ENCODE results near the gene DRC1.

DRC1 gene

DNA sequence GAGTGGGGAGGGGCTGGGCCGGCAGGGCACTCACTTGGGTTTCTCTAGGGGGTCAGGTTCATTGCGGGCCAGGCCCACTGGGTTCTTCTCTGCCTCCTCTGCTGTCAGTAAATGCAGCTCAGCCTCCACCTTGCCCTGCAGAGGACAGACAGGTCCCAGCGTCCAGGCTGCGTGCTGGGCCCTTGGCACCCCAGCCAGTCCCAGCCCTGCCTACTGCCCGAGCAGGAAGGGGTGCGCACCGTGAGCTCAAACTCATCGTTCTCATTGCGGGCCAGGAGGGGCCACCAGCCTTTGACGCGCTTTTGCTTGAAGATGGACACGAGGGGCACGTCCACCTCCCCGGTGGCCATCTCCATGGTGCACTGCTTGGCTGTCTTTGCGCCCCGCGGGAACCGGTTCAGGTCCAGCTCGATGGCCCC, 58.9 kb downstream of the DRC1 start:
- H3K36me3 ChIP-seq: no peaks in the 10 kb centered on the region
- peaks cover 24% of the 10 kb centered on the region for H3K4me1 ChIP-seq
- H3K4me3 ChIP-seq: no peak overlapping the region
- H4K20me1 ChIP-seq: no peaks in the 10 kb centered on the region
- H3K27ac ChIP-seq: no peak overlapping the region
- no peak overlapping the region for H3K4me2 ChIP-seq
- H3K9ac ChIP-seq: no peak overlapping the region
- no peak for TF ChIP-seq Cebpa-rat (IDR thresholded peaks at IDR 0.05)
- no peaks in the 10 kb centered on the region for H3K9me3 ChIP-seq
- H3K27me3 ChIP-seq: no peaks in the 10 kb centered on the region

- Histone ChIP-seq H3K9me3 (no peaks in the 10 kb centered on the region), H3K4me2 (no peak overlapping the region), H3K36me3 (no peaks in the 10 kb centered on the region), H4K20me1 (no peaks in the 10 kb centered on the region), H3K4me3 (no peak overlapping the region), H3K27ac (no peak overlapping the region), H3K4me1 (peaks cover 14% of the 10 kb centered on the region), H3K9ac (no peak overlapping the region), H3K27me3 (no peaks in the 10 kb centered on the region)
- no peak for TF ChIP-seq Cebpa-rat (IDR thresholded peaks at IDR 0.05)
Measured at GRCh38 chr2:26461601-26462023, 59.9 kb downstream of the DRC1 start.

GRCh38 chr2:26462100-26462499, 60.4 kb downstream of the DRC1 start:
- no peak for TF ChIP-seq Cebpa-rat (IDR thresholded peaks at IDR 0.05)
- no peaks in the 10 kb centered on the region for H3K27me3 ChIP-seq
- H4K20me1 ChIP-seq: no peaks in the 10 kb centered on the region
- no peaks in the 10 kb centered on the region for H3K36me3 ChIP-seq
- no peak overlapping the region for H3K4me3 ChIP-seq
- H3K9me3 ChIP-seq: no peaks in the 10 kb centered on the region
- peaks cover 12% of the 10 kb centered on the region for H3K4me1 ChIP-seq
- H3K9ac ChIP-seq: no peak overlapping the region
- no peak overlapping the region for H3K4me2 ChIP-seq
- H3K27ac ChIP-seq: no peak overlapping the region

DNA sequence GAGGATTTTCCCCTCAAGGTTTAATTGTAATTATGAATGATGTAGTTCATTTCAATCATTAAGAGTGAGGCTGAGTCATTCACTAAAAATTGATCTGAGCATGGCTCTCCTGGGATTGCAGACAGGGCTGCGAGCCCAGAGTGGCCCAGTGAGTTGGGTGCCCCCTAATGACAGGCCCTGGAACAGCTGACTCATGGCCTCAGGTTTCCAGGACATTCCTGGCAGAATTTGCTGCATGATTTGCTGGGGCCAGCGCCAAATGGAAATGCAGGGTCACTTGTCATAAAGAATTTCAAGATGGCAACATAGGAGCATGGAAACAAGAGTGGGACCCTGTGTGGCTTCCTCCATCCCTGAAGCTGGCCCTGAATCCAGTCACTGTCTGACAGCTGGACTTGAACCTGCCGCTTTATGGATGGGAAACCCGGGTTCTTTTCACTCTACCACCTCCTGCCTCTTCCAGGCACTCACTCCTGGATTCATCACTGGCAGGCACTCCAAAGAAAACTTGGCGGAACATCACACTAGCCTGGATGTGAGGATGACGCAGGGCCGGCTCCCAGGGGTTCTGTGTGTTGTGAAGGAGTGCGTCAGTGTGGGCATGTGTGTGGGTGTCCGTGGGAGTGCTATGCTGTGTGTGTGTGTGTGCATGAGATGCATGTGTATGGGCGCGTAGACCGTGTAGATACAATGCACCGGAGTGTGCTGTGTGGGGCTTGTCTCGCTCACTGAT, 61.0 kb downstream of the DRC1 start:
- no peak overlapping the region for H3K4me2 ChIP-seq
- no peaks in the 10 kb centered on the region for H3K36me3 ChIP-seq
- H3K4me1 ChIP-seq: peaks cover 12% of the 10 kb centered on the region
- no peak overlapping the region for H3K27ac ChIP-seq
- no peak for TF ChIP-seq Cebpa-rat (IDR thresholded peaks at IDR 0.05)
- H3K4me3 ChIP-seq: no peak overlapping the region
- no peaks in the 10 kb centered on the region for H4K20me1 ChIP-seq
- no peaks in the 10 kb centered on the region for H3K9me3 ChIP-seq
- H3K27me3 ChIP-seq: no peaks in the 10 kb centered on the region
- no peak overlapping the region for H3K9ac ChIP-seq

- Histone ChIP-seq H4K20me1 (no peaks in the 10 kb centered on the region), H3K4me2 (no peak overlapping the region), H3K27ac (no peak overlapping the region), H3K9me3 (no peaks in the 10 kb centered on the region), H3K36me3 (no peaks in the 10 kb centered on the region), H3K4me3 (no peak overlapping the region), H3K9ac (no peak overlapping the region), H3K27me3 (no peaks in the 10 kb centered on the region), H3K4me1 (peaks cover 12% of the 10 kb centered on the region)
- TF ChIP-seq Cebpa-rat (IDR thresholded peaks at IDR 0.05): no peak
Measured at GRCh38 chr2:26463244-26464192, 61.8 kb downstream of the DRC1 start.

GRCh38 chr2:26464390-26465265, 62.9 kb downstream of the DRC1 start:
- H3K4me1 ChIP-seq: peaks cover 12% of the 10 kb centered on the region
- H4K20me1 ChIP-seq: no peaks in the 10 kb centered on the region
- no peaks in the 10 kb centered on the region for H3K36me3 ChIP-seq
- no peak overlapping the region for H3K27ac ChIP-seq
- TF ChIP-seq Cebpa-rat (IDR thresholded peaks at IDR 0.05): no peak
- no peak overlapping the region for H3K4me3 ChIP-seq
- H3K4me2 ChIP-seq: peak overlapping the region; percentile 59
- H3K27me3 ChIP-seq: no peaks in the 10 kb centered on the region
- H3K9ac ChIP-seq: 0 out of 2 replicates have a peak overlapping the region, but pooled peaks have one; percentile 15
- H3K9me3 ChIP-seq: no peaks in the 10 kb centered on the region

GRCh38 chr2:26465266-26465925, 63.7 kb downstream of the DRC1 start:
- no peaks in the 10 kb centered on the region for H3K9me3 ChIP-seq
- no peaks in the 10 kb centered on the region for H4K20me1 ChIP-seq
- peaks cover 12% of the 10 kb centered on the region for H3K4me1 ChIP-seq
- no peak overlapping the region for H3K27ac ChIP-seq
- TF ChIP-seq Cebpa-rat (IDR thresholded peaks at IDR 0.05): no peak
- H3K4me3 ChIP-seq: no peak overlapping the region
- peak overlapping the region; percentile 59 for H3K4me2 ChIP-seq
- H3K36me3 ChIP-seq: no peaks in the 10 kb centered on the region
- H3K9ac ChIP-seq: no peak overlapping the region
- no peaks in the 10 kb centered on the region for H3K27me3 ChIP-seq

DNA sequence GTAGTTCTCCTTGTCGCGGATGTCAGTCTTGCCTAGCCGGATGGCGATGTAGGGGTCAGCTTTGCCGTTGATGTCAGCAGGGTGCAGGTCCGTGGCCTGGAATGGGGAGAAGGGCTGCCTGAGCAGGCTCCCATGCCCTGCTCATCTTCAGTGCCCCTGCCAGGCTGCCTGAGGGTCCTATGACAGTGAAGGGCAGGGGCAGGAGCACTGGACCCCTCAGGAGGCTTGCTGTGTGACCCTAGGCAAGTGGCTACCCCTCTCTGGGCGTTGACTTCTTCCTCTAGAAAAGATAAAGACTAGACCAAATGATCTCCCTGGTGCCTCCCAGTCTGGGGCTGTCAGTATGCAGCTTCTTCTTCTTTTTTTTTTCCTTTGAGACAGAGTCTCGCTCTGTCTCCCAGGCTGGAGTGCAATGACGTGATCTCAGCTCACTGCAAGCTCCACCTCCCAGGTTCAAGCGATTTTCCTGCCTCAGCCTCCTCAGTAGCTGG, 64.3 kb downstream of the DRC1 start:
- Histone ChIP-seq H4K20me1 (no peaks in the 10 kb centered on the region), H3K9ac (no peak overlapping the region), H3K27me3 (no peaks in the 10 kb centered on the region), H3K4me3 (no peak overlapping the region), H3K4me1 (peaks cover 12% of the 10 kb centered on the region), H3K9me3 (no peaks in the 10 kb centered on the region), H3K36me3 (no peaks in the 10 kb centered on the region), H3K4me2 (no peak overlapping the region), H3K27ac (no peak overlapping the region)
- no peak for TF ChIP-seq Cebpa-rat (IDR thresholded peaks at IDR 0.05)

Data from BLaER1 (cell line).